Bronchial epithelial cell (primary cell): ENCODE results near the gene PLXNB2. TPM values are rescaled to one million over a fixed set of nuclear protein-coding genes. Genes with fewer than 3 reads are reported as not detected.

ENCODE experiments used
- DNase-seq: peaks from one replicate; pipeline ENCODE4 v3.0.0-alpha.2; 2010; ENCODE audit warnings: low read depth
- FAIRE-seq: peaks from 2 replicates; lab custom pipeline; 2011; peaks lifted over from hg19 to GRCh38; lab: Jason Lieb, UNC
- H3K27me3 ChIP-seq: 2 replicates; pipeline ENCODE4 v1.5.1; 2011; ENCODE audit warnings: low read length; ENCODE audit not compliant: control insufficient read depth, insufficient read depth
- H3K36me3 ChIP-seq: 2 replicates; pipeline ENCODE4 v1.5.1; 2011; ENCODE audit warnings: low read length; ENCODE audit not compliant: control insufficient read depth, insufficient read depth
- H3K4me3 ChIP-seq: 2 replicates; pipeline ENCODE4 v1.5.1; 2011; ENCODE audit warnings: mild to moderate bottlenecking, low read depth, low read length, control low read depth
- total RNA-seq: library from RNA; depleted of rRNA; stranded (reverse); fragments of >200 nt; gene quantifications from 2 replicates; pipeline ENCODE4 v1.2.1, GENCODE V29; 2014
- TF ChIP-seq, protein P1 (sequence below): IDR thresholded peaks from 2 replicates; pipeline ENCODE4 v1.5.1; 2011; ENCODE audit warnings: mild to moderate bottlenecking, moderate library complexity, low read length, control low read depth, inconsistent platforms; ENCODE audit not compliant: insufficient read depth, severe bottlenecking

The PLXNB2 gene
- total RNA-seq, 1 donor from 2014 or later: 138 TPM

DNA sequence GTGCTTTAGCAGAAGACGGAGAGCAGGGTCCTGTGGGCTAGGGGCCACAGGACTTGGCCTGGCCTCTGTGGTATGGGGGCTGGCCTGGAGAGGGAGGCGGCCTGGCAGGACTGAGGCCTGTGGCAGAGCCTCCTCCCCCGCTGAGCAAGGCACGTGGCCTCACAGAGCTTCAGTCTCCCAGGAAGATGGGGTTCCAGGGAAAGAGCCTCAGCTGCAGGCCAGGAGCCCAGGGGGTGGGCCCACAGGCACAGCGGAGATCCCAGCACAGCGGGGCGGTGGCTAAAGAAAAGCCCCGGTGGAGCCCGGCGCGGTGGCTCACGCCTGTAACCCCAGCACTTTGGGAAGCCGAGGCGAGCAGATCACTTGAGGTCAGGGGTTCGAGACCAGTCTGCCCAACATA is 48.1 kb downstream of the PLXNB2 start:
- H3K27me3 ChIP-seq: no peaks in the 10 kb centered on the region
- DNase-seq: no peak
- H3K36me3 ChIP-seq: peaks cover 4% of the 10 kb centered on the region
- FAIRE-seq: no peak
- no peak overlapping the region for H3K4me3 ChIP-seq
- TF ChIP-seq, protein P1, sequence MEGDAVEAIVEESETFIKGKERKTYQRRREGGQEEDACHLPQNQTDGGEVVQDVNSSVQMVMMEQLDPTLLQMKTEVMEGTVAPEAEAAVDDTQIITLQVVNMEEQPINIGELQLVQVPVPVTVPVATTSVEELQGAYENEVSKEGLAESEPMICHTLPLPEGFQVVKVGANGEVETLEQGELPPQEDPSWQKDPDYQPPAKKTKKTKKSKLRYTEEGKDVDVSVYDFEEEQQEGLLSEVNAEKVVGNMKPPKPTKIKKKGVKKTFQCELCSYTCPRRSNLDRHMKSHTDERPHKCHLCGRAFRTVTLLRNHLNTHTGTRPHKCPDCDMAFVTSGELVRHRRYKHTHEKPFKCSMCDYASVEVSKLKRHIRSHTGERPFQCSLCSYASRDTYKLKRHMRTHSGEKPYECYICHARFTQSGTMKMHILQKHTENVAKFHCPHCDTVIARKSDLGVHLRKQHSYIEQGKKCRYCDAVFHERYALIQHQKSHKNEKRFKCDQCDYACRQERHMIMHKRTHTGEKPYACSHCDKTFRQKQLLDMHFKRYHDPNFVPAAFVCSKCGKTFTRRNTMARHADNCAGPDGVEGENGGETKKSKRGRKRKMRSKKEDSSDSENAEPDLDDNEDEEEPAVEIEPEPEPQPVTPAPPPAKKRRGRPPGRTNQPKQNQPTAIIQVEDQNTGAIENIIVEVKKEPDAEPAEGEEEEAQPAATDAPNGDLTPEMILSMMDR: no peak

DNA sequence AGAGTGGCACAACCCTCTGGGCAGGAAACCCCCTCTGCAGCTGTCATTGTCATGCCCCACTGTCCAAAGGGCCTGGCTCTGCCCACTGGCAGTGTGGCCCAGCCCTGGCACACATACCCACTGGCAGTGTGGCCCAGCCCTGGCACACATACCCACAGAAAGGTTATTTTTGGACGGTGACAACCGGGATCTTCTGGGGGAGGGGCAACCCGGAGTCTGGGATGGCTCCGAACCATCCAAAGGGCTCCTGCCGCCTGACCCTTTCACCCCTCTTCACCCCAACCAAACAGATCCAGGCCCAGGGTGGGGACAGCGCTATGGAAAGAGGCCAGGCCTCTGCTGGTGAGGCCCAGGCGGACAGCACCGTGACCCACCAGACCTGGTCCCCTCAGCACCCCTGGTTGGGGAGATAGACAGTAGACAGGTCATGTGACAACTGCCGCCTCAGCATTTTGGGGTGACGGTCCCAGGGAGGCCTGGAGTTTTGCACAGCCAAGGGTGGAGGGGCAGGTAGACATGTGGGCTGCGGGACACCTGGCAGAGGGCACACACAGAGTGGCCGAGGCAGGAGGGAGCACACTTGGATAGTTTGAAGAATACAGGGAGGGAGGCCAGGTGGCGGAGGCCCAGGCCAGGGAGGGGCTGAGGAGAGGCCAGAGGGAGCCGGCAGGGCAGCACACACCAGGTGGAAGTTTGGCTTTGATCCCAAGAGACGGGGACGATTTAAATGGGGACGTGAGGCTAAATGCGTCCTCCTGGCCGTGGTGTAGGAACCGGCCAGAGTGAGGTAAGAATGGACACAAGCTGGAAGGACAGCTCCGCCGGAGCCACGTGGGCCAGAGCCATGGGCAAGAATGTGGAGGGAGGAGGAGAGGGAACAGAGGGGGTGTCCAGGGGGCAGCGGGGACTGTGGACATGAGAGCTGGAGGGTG is 48.8 kb downstream of the PLXNB2 start:
- Histone ChIP-seq H3K4me3 (no peak overlapping the region), H3K27me3 (no peaks in the 10 kb centered on the region), H3K36me3 (peaks cover 4% of the 10 kb centered on the region)
- DNase-seq (no peak), FAIRE-seq (peak; percentile 18)
- TF ChIP-seq, protein P1: no peak

DNA sequence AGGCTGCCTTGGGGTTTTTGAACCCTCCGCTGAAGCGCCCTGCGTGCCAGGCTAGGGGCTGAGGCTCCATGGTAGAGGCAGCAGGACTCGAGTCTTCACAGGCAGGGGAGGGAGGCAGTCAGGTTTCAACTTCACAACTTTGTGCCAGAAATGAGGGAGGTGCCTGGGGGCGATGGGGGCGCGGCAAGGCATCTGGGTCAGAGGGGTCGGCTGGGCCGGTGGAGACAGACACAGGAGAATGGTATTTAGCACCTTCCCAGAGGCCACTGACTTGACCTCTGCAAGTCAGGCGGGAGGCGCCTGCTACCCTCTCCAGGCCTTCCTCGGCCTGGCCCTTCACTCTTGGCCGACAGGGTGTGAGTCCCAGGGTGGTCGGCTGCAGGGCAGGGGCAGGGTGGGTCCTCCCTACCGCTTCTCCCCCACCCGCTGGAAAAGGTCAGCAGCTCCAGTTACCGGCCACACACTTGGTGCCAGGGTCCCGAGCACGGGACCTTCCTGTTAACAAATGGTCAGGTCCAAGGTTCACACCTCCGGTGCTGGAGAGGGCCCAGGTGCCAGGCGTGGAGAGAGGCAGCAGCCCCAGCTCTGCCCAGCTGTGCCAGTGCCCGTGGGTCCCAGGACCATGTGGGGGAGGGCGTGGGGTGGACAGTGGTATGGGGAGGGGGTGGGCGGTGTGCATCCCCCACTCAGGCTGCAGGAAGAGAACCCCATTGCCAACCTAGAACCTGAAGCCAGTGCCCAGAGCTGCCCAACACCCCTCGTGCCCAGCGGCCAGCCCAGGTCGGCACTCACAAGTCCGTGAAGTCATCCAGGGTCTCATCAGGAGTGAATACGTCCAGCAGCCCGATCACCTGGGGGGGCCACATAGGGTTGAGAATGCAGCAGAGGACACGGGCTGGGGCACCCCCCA is 49.7 kb downstream of the PLXNB2 start:
- DNase-seq (no peak), FAIRE-seq (no peak)
- Histone ChIP-seq H3K36me3 (peaks cover 5% of the 10 kb centered on the region), H3K4me3 (no peak overlapping the region), H3K27me3 (no peaks in the 10 kb centered on the region)
- TF ChIP-seq, protein P1: no peak

DNA sequence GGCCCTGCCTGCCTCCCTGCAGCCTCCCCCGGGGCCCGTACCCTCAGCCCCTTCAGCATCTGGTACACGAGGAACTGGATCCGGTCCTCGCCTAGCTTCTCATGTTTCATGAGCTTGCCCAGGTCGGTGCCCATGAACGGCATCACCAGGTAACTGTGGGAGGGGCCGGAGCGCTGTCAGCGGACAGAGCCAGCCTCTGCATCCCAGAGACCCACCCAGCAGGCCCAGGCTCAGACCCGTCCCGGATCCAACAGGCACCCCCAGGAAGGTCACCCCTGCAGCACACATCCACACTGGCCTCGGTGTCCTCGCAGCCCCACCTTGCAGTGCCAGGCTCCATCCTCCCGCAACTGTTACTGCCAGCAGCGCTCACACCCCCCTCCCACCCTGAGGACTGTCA is 50.4 kb downstream of the PLXNB2 start:
- Histone ChIP-seq H3K27me3 (no peaks in the 10 kb centered on the region), H3K36me3 (peaks cover 5% of the 10 kb centered on the region), H3K4me3 (no peak overlapping the region)
- TF ChIP-seq, protein P1: no peak
- FAIRE-seq (peak; percentile 55), DNase-seq (no peak)

DNA sequence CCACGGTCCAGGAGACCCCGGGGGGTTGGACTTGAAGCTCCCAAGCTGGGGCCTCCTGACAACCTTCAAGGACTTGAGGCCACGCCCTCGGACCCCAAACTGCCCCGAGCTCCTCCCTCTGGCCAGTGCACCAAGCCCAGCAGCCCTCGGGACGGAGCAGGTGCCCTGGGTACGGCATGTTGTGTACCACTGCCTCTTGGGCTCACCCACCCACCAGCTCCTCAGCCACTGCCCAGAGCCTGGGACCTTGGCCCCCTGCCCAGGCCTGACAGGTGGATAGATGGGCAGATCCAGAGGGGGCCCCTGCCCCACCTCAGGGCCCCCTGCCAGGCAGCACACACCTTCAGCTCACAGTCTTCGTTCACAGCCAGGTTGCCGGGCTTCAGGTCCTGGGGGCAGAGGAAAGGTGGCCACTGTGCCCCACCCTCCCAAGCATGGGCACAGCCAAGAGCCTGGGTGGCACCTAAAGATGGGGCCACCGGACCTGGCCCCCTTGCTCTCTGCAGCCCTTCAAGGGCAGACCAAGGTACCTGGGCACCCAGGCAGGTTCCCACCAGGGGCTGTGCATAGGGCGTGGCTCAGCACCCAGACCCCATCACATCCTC is 51.1 kb downstream of the PLXNB2 start:
- Histone ChIP-seq H3K36me3 (peaks cover 5% of the 10 kb centered on the region), H3K4me3 (no peak overlapping the region), H3K27me3 (no peaks in the 10 kb centered on the region)
- TF ChIP-seq, protein P1: no peak
- no peak for FAIRE-seq
- DNase-seq: no peak
